ENCODE results near the gene PUS7. TPM values are rescaled to one million over a fixed set of nuclear protein-coding genes. Genes with fewer than 3 reads are reported as not detected.
"Not testable (repeated sequence)": the region's sequence is repeated elsewhere in the genome, so short reads cannot be mapped to it uniquely, and the experiment has no call there.

PUS7 gene
- total RNA-seq, 4 donors from 2014 or later: 13.4 to 66.2 (median 17.8) TPM

DNA sequence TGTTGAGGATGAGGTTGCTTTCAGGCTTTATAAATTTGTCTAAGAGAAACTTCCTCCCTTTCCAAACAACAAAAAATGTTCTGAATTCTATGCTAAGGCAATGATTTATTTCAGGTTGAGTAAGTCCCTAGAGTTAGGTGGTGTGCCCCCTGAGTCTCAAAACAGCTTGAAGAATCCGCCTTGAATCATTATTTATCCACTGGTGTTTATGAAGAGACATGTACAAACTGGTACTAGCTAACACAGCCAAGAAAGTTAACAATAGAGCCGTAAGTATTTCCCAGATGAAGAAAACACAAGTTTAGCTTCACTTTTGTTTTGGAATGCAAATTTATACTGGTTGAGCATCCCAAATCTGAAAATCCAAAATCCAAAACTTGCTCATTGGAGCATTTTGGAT is 67.2 kb downstream of the PUS7 start:
- H3K36me3 ChIP-seq: peaks cover 0 to 28% of the 10 kb centered on the region in 2 donors
- in situ Hi-C loops (cut with MboI; ENCODE audit: low sequenced_read_pairs in 4 of 4) (no loop called here), intact Hi-C loops (cut with DNase I; ENCODE audit: low total_unique reads) (no loop called here)
- H3K27me3 ChIP-seq: no peaks in the 10 kb centered on the region
- no peak overlapping the region for H3K27ac ChIP-seq
- no peak overlapping the region for H3K4me3 ChIP-seq
- no peak for TF ChIP-seq POLR2A (IDR thresholded peaks at IDR 0.05)
- TF ChIP-seq, protein P1, sequence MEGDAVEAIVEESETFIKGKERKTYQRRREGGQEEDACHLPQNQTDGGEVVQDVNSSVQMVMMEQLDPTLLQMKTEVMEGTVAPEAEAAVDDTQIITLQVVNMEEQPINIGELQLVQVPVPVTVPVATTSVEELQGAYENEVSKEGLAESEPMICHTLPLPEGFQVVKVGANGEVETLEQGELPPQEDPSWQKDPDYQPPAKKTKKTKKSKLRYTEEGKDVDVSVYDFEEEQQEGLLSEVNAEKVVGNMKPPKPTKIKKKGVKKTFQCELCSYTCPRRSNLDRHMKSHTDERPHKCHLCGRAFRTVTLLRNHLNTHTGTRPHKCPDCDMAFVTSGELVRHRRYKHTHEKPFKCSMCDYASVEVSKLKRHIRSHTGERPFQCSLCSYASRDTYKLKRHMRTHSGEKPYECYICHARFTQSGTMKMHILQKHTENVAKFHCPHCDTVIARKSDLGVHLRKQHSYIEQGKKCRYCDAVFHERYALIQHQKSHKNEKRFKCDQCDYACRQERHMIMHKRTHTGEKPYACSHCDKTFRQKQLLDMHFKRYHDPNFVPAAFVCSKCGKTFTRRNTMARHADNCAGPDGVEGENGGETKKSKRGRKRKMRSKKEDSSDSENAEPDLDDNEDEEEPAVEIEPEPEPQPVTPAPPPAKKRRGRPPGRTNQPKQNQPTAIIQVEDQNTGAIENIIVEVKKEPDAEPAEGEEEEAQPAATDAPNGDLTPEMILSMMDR (IDR thresholded peaks at IDR 0.05 in 4 of 5, conservative IDR thresholded peaks at IDR 0.05 in 1 of 5): no peak
- no peaks in the 10 kb centered on the region for H3K4me1 ChIP-seq
- ATAC-seq: no peak
- no peak for DNase-seq
- no peaks in the 10 kb centered on the region for H3K9me3 ChIP-seq

DNA sequence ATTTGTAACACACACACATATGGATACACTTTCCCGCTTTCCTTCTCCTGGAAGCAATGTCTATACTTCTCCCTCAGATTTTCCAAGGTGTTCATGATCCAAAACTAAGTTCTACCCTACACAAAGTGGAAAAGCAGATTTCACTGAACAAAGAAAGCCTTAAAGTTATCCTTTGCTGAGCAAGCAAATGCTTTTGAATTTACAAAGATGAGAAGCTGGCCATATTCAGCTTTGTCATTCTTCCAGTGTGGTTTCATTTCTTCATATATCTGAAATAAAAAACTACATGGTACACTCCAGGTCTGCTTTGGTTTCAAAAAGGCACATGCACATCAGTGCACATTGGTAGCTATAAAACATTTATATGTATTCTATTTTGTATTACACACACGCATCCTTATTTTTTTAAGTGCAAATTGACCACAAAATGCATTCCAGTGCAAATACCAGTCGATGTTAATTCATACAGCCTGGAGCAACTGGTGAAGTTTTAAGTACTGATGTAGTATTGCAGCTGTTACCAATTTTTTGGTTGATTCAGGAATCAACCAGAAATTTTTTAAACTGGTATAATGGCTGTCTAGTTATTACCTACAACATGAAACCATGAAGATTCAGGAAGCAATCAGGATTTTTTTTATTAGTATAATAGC is 67.8 kb downstream of the PUS7 start:
- Histone ChIP-seq H3K27ac (no peak overlapping the region), H3K27me3 (no peaks in the 10 kb centered on the region), H3K4me3 (no peak overlapping the region), H3K4me1 (no peaks in the 10 kb centered on the region), H3K9me3 (no peaks in the 10 kb centered on the region), H3K36me3 (peaks cover 0 to 28% of the 10 kb centered on the region in 2 donors)
- in situ Hi-C loops (cut with MboI; ENCODE audit: low sequenced_read_pairs in 4 of 4): no loop called here
- DNase-seq: no peak
- TF ChIP-seq, protein P1 (IDR thresholded peaks at IDR 0.05 in 4 of 5, conservative IDR thresholded peaks at IDR 0.05 in 1 of 5): no peak
- TF ChIP-seq POLR2A (IDR thresholded peaks at IDR 0.05): no peak
- no peak for ATAC-seq
- intact Hi-C loops (cut with DNase I; ENCODE audit: low total_unique reads): no loop called here

DNA sequence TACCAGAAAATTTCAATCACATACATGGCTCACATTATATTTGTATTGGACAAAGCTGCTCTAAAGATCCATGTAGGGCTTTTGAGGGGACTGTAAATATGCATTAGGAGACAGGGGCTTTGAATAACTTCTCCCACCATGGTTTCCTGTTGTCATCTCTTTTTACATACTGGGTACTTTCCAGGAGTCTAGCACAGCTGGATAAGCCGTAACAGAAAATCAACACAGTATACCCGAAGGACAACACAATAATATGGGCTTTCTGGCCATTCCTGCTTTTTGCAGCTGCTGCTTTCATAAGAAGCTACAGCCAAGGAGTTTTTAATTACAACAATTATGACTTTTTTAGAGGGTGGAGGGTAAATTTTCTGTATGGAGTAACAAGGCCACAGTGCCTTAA is 70.0 kb downstream of the PUS7 start:
- Histone ChIP-seq H3K36me3 (peaks cover 0 to 11% of the 10 kb centered on the region in 2 donors), H3K4me3 (no peak overlapping the region), H3K27ac (no peak overlapping the region), H3K4me1 (no peaks in the 10 kb centered on the region), H3K27me3 (no peaks in the 10 kb centered on the region), H3K9me3 (no peaks in the 10 kb centered on the region)
- TF ChIP-seq POLR2A (IDR thresholded peaks at IDR 0.05): no peak
- TF ChIP-seq, protein P1 (IDR thresholded peaks at IDR 0.05 in 4 of 5, conservative IDR thresholded peaks at IDR 0.05 in 1 of 5): no peak
- intact Hi-C loops (cut with DNase I; ENCODE audit: low total_unique reads) (no loop called here), in situ Hi-C loops (cut with MboI; ENCODE audit: low sequenced_read_pairs in 4 of 4) (no loop called here)
- ATAC-seq (no peak), DNase-seq (no peak)

DNA sequence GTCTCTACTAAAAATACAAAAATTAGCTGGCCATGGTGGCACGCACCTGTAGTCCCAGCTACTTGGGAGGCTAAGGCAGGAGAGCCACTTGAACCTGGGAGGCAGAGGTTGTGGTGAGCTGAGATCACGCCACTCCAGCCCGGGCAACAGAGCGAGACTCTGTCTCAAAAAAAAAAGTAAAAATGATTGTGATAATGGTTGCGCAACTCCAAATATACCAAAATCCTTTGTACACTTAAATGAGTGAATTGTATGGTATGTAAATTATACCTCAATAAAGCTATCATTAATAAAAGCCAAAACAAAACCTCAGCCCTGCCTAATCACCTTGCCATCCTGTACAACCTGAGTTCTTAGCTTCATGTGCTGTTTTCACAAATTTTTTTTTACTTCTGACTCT is 71.2 kb downstream of the PUS7 start:
- ATAC-seq; intact Hi-C loops (cut with DNase I; ENCODE audit: low total_unique reads); in situ Hi-C loops (cut with MboI; ENCODE audit: low sequenced_read_pairs in 4 of 4); H3K4me3 ChIP-seq; H3K27me3 ChIP-seq; H3K9me3 ChIP-seq; H3K27ac ChIP-seq; DNase-seq; H3K36me3 ChIP-seq; H3K4me1 ChIP-seq: not testable (repeated sequence)

DNA sequence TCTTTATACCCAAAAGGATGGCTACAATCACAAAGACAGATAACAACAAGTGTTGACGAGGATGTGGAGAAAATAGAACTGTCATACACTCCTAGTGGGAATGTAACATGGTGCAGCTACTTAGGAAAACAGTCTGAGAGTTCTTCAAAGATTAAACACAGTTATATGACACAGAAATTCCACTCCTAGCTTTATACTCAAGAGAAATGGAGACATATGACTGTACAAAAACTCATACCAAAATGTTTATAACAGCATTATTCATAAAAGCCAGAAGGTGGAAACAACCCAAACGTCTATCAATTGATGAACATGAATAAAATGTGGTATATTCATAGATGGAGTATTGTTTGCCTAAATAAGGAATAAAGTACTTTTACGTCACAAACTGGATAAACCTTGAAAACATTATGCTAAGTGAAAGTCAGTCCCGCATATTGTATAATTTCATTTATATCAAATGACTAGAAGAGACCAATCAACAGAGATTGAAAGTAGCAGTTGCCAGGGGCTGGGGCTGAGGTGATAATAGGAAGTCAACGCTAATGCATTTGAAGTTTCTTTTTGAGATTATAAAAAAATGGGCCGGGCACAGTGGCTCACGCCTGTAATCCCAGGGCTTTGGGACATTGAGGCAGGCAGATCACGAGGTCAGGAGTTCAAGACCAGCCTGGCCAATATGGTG is 71.8 kb downstream of the PUS7 start:
- Histone ChIP-seq H3K36me3 (no peaks in the 10 kb centered on the region), H3K4me3 (no peak overlapping the region), H3K27ac (no peak overlapping the region), H3K27me3 (no peaks in the 10 kb centered on the region), H3K4me1 (no peaks in the 10 kb centered on the region), H3K9me3 (no peaks in the 10 kb centered on the region)
- DNase-seq: no peak
- in situ Hi-C loops (cut with MboI; ENCODE audit: low sequenced_read_pairs in 4 of 4): no loop called here
- intact Hi-C loops (cut with DNase I; ENCODE audit: low total_unique reads): no loop called here
- no peak for ATAC-seq
- no peak for TF ChIP-seq POLR2A (IDR thresholded peaks at IDR 0.05)
- TF ChIP-seq, protein P1 (IDR thresholded peaks at IDR 0.05 in 4 of 5, conservative IDR thresholded peaks at IDR 0.05 in 1 of 5): no peak

All from gastrocnemius medialis (tissue), 4 donors.